NCI-H1436 treated with DMSO at 0.1 percent for 48 hours (cell line): ENCODE results near the gene CUEDC1.

Experiments
- DNase-seq: peaks from one replicate; lab custom pipeline; 2025; lab: John Stamatoyannopoulos, UW

CUEDC1 gene

DNA sequence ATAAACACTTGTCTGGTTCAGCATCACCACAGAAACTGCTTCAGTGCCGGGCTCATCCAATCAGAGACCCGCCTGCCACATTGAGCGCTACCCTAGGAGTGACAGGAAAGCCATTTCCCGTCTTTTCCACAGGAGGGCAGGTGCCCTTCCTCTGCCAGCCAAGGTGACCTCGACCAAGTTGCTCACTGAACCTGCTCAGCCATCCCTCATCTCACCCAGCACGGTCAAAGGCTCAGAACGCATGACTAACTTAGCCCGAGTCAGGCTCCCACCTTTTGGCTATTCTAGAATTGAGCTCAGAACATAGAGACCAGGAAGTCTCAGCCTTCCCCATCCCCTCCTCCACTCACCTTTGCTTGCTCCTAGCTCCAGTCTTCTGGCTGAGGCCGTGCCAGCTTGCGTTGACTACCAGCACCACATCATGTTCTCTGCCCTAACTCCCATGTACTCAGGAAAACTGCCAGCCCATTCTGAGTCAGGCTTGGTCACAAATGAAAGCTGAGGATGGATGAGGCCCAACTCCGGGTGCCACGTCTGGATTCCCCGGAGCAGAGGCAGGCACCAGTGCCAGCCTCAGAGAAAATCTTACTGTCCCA, 121.0 kb downstream of the CUEDC1 start:
- no peak for DNase-seq

DNA sequence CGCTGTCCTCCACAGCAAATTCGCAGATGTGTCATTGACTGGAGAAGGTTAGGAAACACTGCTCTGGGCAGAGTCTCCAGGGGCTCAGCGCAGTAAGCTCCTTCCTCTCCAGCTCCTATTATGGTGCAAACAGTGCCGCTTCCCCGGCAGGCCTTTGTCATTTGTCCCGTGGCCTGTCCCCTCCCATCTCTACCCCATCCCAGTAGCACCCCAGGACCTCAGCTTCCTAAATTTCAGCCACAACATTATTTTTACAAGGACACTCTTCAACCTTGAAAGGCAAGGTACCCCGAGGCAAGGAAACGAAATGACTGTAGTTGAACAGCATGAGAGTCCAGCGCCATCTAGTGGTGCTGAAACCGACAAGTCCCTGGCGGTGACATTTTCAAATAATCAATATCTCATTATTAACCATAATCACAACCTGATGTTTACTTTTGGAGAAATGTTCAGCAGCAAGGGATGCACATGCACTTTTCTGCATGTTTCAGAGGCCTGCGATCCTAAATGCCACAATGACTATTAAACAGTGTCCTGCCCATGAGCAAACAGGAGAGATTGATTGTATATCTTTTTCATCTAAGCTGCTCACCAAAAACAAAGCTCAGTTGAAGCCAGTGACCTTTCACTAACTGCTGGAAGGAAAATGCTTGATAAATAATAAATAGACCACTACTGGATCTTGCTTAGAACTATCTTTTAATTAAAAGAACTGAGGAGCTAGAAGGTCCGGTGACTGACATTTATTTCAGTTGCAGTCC, 121.9 kb downstream of the CUEDC1 start:
- peak; percentile 75 for DNase-seq

DNA sequence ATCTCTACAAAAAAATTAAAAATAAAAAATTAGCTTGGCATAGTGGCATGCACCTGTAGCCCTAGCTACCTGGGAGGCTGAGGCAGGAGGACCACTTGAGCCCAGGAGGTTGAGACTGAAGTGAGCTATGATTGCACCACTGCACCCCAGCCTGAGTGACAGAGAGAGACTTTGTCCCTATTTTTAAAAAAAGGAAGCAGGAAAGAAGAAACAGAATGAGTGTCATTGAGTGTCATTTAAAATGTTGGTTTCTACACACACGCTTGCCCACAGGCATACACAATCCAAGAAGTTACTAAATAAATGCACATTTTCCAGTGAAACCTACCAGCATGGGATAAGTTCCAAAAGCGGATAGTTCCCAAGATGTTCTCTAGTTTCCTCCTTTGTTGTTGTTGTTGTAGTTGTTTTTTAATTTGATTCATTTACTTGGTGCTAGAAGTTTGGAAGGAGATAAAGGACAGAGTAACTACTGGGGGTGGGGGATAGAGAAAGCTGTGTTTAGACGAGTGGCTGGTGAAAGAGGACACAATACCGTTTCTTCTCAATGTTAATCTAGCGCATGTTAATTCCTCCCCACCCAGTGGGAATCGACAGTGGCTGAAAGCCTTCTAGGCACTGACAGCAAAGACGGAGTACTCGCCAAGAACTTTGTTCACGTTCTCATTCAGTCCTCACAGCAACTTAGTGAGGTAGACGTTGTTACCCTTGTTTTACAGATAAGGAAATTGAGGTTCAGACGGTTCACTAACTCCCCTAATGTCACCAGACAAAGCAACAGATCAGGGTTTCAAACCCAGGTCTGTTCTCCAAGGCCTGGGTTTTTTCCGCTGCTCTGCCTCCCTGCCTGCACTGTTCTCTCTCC, 122.7 kb downstream of the CUEDC1 start:
- no peak for DNase-seq

DNA sequence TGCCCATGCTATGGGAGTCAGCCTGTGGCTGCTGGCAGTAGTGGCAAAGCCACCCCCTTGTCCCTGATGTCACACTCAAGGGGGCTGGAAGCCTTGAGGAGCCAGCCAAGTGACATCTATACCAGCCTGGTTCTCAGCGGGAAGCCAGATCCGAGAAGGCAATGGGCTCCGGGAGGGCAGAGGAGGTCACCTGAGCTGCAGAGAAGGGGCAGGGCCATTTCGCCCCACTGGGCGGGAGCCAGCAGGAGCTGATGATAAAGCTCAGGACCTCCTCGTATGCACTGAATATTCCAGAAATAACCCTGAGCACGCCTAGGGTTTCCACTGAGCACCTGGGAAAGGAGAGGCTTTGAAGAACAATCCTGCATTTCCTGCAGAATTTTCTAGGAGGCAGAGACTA, 124.3 kb downstream of the CUEDC1 start:
- DNase-seq, result no peak

DNA sequence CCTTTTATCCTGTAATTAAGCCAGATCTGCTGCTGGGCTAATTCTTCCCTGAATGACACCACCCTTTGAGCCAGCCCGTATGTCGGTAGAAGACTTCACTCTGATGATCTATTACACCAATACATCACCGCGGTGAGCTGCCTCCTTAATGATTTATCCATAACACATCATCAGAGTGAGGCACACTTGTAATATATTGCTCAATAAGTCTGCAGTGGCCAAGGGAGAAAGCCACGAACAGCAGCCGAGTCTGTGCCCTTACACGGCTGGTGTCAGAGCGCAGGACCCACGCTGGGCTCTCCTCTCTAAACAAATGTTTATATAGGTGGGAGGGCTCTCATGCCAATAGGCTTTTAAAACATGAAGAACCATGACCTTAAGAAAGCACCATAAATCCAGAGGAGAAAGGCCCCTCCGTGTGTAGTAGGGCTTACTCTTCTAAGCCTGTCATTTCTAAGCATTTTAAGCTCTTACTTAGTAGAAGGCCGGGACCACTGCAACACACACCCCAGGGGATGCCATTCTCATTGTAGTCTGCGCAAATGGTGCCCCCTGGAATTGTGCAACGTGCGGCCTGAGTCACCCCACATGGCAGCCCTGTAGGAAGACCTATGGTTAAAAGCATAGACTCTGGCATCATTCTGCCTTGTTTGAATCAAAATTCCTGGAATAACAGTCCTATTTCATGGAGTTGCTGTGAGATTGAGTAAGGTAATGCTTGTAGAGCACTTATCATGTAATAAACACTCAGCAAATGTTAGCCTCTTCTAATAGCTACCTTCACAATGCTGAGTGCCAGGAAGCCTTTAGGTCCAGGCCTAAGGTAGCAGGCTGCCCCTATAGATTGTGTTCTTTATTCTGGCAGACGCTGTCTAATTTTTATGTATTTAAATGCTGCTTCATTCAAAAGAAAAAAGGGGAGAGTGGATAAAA, 131.5 kb downstream of the CUEDC1 start:
- peak; percentile 34 for DNase-seq

DNA sequence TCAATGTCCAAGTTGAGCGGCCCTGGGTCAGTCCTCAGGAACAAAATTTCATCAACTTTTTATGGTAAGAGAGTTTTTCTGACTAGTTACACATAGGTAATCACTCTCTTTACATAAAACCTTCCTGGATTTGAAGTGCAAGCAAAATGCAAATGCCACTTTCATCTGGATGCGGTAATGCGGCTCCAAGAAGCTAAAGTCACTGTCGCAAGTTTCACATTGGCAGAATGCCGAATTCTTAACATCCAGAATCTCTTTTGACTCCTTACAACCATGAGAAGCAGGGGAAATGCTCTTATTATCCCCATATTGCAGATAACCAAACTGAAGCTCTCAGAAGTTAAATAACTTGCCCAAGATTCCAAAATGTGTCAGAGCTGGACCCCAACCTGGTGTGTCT, 135.3 kb downstream of the CUEDC1 start:
- DNase-seq, result no peak

DNA sequence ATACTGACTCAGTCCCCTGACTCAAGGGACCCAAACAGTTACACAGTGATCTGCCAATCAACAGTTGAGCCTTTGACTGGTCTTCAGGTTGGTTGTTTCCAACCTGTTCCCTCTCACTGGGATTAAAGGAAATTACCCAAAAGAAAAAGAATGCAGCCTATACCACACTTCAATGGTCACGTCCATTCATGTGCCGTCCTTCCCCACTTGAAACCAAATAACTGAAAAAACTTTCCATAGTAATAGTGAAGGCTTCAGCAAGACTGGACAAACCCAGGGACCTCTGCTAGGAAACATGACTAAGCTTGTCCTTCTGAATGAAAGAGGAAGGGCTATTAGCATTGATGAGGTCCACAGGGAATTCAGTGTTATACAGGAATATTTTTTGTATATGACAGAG, 135.9 kb downstream of the CUEDC1 start:
- no peak for DNase-seq

DNA sequence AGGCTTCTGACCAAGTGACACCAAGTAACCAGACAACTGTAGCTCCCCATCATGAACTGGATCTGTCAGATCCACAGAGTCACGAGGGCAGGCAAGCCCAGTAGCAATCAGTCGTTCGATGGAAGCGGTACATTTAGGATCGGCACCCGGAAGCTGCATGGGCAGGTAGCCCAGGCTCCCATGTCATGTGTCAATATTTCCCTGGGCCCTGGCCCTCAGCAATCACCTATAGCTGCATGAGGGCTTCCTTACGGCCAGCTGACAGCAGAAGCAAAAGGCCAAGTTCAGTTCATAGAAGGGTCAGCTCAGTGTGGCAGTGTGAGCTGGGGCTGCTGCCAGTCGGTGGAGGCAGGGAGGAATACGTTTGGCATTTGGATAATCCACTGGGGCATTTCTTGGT, 137.1 kb downstream of the CUEDC1 start:
- DNase-seq, result no peak

DNA sequence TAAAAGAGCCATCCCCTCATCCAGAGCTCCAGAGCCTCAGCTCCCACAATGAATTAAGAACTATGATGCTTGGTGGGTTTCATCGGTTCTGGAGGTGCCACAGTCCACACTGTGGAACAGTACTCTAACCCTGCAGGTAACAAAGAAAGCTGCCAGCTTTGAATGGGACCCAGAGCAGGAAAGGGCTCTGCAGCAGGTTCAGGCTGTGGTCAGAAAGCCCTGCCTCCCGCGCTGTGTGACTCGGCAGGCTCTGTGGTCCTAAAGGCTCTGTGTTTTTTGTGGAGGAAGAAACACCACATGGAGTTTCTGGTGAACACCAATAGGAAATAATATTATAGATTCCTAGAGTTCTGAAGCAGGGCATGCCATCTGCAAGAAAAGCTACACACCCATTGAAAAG, 137.9 kb downstream of the CUEDC1 start:
- DNase-seq, result no peak

DNA sequence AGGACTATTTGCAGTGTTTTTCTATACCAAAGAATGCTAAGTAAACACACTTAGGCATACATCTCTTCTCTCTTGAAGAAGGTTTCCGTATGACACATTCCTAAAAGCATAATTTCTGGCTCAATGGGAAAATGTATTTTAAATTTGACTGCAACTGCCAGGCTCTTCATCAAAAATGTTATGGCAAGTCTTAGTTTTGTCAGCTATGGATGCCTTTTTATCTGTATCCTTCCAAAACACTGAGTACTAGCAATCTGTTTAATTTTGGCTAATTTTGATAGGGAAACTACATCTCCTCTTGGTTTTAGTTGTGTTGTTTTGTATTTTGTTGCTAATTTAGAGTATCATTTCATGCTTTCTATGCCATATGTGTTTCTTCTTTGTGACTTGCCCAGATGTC, 140.8 kb downstream of the CUEDC1 start:
- DNase-seq, result no peak

DNA sequence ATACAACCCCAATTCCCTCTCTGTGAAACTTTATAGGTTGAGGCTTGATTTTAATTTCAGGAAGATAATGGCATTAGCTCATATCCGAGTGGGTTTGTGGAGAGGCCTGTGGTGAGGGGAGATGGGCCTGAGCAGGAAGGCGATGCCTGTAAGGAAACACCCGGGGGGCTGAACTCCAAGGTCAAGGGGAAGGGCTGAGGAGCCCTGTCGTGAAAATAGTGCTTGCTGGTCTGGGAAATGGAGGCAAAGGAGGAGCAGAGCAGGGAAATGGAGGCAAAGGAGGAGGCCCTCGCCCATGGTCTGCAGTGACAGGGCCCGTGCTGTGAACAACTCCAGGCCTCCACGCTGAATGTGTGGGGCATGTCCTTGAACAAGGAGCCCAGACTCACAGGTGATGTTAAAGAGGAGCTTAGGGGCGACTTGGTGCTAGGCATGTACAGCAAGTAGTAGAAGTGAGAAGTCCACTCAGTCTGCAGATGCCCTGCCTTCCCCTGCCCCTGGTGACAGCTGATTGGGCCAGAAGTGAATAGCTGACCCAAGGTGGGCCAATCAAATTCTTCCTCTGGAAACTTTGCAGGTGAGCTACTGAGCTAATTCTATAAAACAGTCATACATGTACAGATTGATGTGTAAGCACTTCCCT, 143.5 kb downstream of the CUEDC1 start:
- DNase-seq, result peak; percentile 68
